A549 treated with RU486 at 1 μM for 4 hours (cell line): ENCODE data around the gene SLC52A1. TPM values are rescaled to one million over a fixed set of nuclear protein-coding genes. Genes with fewer than 3 reads are reported as not detected.

Experiments used
- total RNA-seq: library from RNA; stranded (reverse); fragments of 200-300 nt; extraction: Qiagen RNA extraction; gene quantifications from 5 replicates; pipeline ENCODE4 v1.2.3, GENCODE V29; 2022; ENCODE audit warnings: low read depth

The SLC52A1 gene
- 0.41 to 1.00 TPM (median 0.51 TPM) in 5 replicates for total RNA-seq

DNA sequence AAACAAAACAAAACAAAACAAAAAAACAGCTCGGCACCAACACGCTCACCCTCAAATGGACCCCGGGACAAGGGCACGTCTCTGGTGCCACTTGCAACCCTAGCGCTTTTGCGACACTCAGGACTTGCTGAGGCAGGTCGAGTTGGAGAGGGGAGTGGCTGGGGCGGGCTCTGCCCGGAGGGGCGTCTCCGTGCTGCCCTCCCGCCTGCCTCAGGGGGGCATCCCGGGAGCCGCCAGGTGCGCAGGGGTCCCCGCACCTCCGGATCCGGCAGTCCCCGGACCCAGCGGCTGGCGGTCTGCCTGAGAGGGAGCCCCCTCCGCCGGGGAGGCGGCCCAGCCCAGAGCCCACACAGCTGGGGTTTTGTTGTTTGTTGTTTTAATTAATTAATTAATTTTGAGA lies at the start of gene SLC52A1:
Gene SLC52A1 (minus strand): TSS at position 112 of the 400 bp plus-strand sequence. CDS start 820 bp downstream, outside the sequence.

DNA sequence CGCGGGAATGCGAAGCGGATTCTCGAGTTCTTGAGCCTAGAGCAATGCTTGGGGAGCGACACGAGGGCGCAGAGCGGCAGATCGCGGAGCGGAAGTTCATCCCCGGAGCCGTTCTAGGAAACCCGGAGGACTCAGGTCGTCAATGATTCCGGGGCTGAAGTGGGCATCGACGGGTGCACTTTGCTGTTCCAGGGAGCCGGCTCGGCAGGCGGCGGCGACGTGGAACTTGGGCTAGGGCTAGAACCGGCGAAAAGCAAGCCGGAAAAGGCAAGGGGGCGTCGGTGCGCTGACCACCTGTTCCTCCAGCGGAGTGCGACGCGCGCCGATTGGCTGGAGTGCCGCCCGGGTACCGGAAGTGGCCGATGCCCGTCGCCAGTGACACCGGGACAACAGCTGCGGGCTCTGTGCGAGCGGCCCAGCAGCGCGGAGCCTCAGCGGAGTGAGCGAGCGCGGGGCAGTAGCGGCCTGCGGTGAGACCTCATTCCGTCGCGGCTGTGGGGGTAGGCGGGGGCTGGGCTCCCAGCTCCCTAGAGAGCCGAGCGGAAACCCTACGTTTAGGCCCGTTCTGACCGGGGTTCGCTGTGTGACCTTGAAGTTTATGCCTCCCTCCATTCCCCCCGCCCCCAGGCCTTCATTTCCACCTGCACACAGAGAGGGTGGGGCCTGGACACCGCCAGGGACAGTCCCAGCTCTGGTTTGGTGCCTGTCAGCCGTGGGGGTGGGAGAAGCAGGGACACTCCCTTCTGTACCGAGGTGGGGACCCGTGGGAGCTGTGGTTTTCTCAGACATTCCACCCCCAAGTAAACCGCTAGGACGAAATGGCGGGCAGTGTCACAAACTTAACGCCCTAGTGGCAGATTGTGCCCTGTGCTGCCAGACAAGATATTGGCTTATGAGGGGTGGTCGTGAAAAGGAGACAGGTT lies 43.1 kb upstream of the SLC52A1 start, which contains the start of gene ZFP3:
Gene ZFP3 (plus strand): TSS at position 362 of the 923 bp plus-strand sequence. CDS start 13,038 bp downstream, outside the sequence.

DNA sequence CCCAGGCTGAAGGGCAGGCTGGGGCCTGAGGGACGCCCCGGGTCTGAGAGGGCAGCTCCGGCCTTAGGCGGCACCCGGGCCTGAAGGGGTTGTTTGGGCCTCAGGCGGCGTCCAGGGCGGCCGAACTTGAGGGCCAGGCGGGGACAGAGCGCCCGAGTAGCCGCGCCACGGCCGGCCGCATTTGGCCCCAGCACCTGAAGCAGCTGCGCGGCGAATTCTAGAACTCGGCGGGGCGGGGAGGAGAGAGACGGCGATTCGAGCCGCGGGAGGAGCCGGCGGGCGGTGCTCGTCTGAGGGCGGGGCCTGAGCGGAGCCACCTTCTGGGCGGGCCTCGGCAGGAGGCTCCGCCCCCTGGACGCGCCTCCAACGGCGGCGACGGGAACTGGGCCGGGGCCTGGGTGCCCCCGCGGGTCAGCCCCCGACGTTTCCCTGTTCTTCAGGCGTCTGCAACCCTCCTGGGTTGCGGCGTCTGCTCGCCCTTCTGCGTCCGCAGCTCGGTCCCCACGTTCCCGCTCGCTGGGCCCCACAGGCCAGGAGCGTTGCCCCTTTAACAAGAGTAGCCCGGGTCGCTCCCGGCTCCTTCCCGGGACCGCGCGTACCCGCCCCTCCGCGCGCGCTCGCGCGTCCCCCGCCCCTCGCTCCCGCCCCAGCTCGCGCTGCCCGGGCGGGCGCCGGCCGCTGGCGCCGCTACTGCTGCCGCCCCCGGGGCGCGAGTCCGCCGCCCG lies 37.8 kb downstream of the SLC52A1 start, which contains the start of the genes INCA1 and KIF1C:
Gene INCA1 (minus strand): TSS at position 221 of the 725 bp plus-strand sequence. CDS start 3,085 bp downstream, outside the sequence.
Gene KIF1C (plus strand): TSS at position 649 of the 725 bp plus-strand sequence. CDS start 2,297 bp downstream, outside the sequence.

DNA sequence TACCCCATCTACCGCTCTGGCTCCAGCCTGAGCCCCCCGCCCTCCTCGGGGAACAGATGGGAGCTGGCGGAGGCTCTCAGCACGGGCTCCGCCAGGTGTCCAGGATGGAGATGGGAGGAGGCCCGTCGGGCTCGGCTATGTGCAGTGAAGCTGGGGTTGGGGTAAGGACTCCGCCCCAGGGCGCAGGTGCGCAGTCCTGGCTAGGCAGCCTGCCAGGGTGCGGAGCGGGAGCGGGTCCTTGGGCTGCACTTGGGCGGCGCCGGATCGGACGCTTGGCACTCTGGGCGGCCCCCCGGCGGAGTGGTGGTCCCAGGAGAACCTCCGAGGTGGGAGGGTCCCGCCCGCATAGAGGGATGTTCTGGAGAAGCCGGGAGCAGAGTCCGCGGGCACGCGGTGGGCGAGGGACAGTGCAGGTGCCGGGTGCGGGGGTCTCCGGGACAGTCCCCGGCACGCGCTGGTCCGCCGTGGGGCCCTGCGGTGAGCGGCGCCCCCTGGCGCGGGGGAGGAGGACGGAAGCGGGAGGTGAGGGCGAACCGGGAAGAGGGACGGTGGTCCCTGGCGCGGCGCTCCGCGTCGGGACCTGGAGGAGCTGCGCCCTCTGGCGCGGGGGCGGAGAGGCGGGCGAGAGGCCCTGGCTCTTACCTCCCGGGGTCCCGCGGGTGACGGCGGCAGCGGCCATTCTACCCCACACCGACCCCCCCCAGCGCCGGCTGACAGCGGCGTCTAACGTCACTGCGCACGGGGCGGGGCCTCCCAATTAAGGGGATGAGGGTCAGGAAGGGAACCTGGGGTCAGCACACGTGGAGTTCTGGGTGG lies 48.1 kb downstream of the SLC52A1 start, which contains the start of gene CAMTA2:
Gene CAMTA2 (minus strand): TSS at position 725 of the 816 bp plus-strand sequence. CDS start 1,453 bp downstream, outside the sequence.

Other genes with a start within 250 kb of the SLC52A1 start
- 0.35 to 1.5 TPM (median 1.1 TPM) in 5 replicates for gene VMO1, start 249.1 kb downstream of the SLC52A1 start, total RNA-seq
- 0.14 to 0.15 TPM in 2 of 5 replicates, not detected in the others for gene GLTPD2, start 246.5 kb downstream of the SLC52A1 start, total RNA-seq
- 461 to 534 TPM (median 480 TPM) in 5 replicates for gene PSMB6, start 239.3 kb downstream of the SLC52A1 start, total RNA-seq
- gene PLD2, start 228.3 kb downstream of the SLC52A1 start, total RNA-seq: 18.4 to 25.8 TPM (median 22.8 TPM) in 5 replicates
- 42.8 to 59.3 TPM (median 56.3 TPM) in 5 replicates for gene MINK1, start 202.1 kb downstream of the SLC52A1 start, total RNA-seq
- gene C17orf107, start 135.9 kb downstream of the SLC52A1 start, total RNA-seq: 0.15 to 0.35 TPM (median 0.30 TPM) in 5 replicates
- 0.05 to 0.15 TPM (median 0.08 TPM) in 3 of 5 replicates, not detected in the others for gene CHRNE, start 132.3 kb downstream of the SLC52A1 start, total RNA-seq
- gene GP1BA, start 103.1 kb downstream of the SLC52A1 start, total RNA-seq: not detected in 5 replicates
- gene SLC25A11, start 95.4 kb downstream of the SLC52A1 start, total RNA-seq: 51.1 to 79.7 TPM (median 75.4 TPM) in 5 replicates
- 88.1 to 164 TPM (median 124 TPM) in 5 replicates for gene RNF167, start 95.2 kb downstream of the SLC52A1 start, total RNA-seq
- 2,878 to 3,154 TPM (median 3,052 TPM) in 5 replicates for gene PFN1, start 86.9 kb downstream of the SLC52A1 start, total RNA-seq
- 50.7 to 68.1 TPM (median 55.2 TPM) in 5 replicates for gene ENO3, start 84.3 kb downstream of the SLC52A1 start, total RNA-seq
- 72.8 to 95.3 TPM (median 75.3 TPM) in 5 replicates for gene SPAG7, start 67.6 kb downstream of the SLC52A1 start, total RNA-seq
- gene CAMTA2, start 47.8 kb downstream of the SLC52A1 start, total RNA-seq: 20.9 to 36.6 TPM (median 32.9 TPM) in 5 replicates
- gene INCA1, start 37.9 kb downstream of the SLC52A1 start, total RNA-seq: 1.4 to 3.1 TPM (median 1.6 TPM) in 5 replicates
- gene KIF1C, start 37.5 kb downstream of the SLC52A1 start, total RNA-seq: 100 to 115 TPM (median 110 TPM) in 5 replicates
- gene ZFP3, start 43.0 kb upstream of the SLC52A1 start, total RNA-seq: 0.71 to 0.99 TPM (median 0.95 TPM) in 5 replicates
- 4.5 to 5.0 TPM (median 4.6 TPM) in 5 replicates for gene ZNF232, start 76.5 kb upstream of the SLC52A1 start, total RNA-seq
- 0.02 to 0.05 TPM (median 0.03 TPM) in 3 of 5 replicates, not detected in the others for gene USP6, start 80.6 kb upstream of the SLC52A1 start, total RNA-seq
- gene ZNF594, start 156.4 kb upstream of the SLC52A1 start, total RNA-seq: 0.90 to 1.9 TPM (median 1.6 TPM) in 5 replicates
- gene SCIMP, start 199.4 kb upstream of the SLC52A1 start, total RNA-seq: not detected in 5 replicates
- 38.7 to 47.0 TPM (median 42.5 TPM) in 5 replicates for gene RABEP1, start 246.9 kb upstream of the SLC52A1 start, total RNA-seq